Measurements from ENCODE around the gene ZDBF2.

ZDBF2 gene

GRCh38 chr2:206336861-206337260 lies 62.4 kb downstream of the ZDBF2 start:
- Histone ChIP-seq H3K36me3 (no peaks in the 10 kb centered on the region), H3K27ac (no peak overlapping the region)

GRCh38 chr2:206337956-206338355 lies 63.5 kb downstream of the ZDBF2 start:
- Histone ChIP-seq H3K36me3 (no peaks in the 10 kb centered on the region), H3K9me3 (no peaks in the 10 kb centered on the region), H3K4me3 (ENCODE audit: low read depth in 1 of 2, low read length in 1 of 2) (no peak overlapping the region), H3K4me1 (ENCODE audit: control insufficient read depth in 1 of 2, insufficient read depth in 1 of 2, low read depth in 1 of 2, low read length in 1 of 2) (no peaks in the 10 kb centered on the region), H3K27ac (no peak overlapping the region), H3K27me3 (no peaks in the 10 kb centered on the region)
- TF ChIP-seq CTCF (IDR thresholded peaks at IDR 0.05): no peak

More at GRCh38 chr2:206336861-206337260, 62.4 kb downstream of the ZDBF2 start:
- H3K27me3 ChIP-seq: no peaks in the 10 kb centered on the region
- H3K4me3 ChIP-seq (ENCODE audit: low read depth in 1 of 2, low read length in 1 of 2): no peak overlapping the region
- H3K9me3 ChIP-seq: no peaks in the 10 kb centered on the region
- no peak for TF ChIP-seq CTCF (IDR thresholded peaks at IDR 0.05)
- H3K4me1 ChIP-seq (ENCODE audit: control insufficient read depth in 1 of 2, insufficient read depth in 1 of 2, low read depth in 1 of 2, low read length in 1 of 2): no peaks in the 10 kb centered on the region

GRCh38 chr2:206341396-206341795 lies 66.9 kb downstream of the ZDBF2 start:
- no peaks in the 10 kb centered on the region for H3K4me1 ChIP-seq (ENCODE audit: control insufficient read depth in 1 of 2, insufficient read depth in 1 of 2, low read depth in 1 of 2, low read length in 1 of 2)
- no peak for TF ChIP-seq CTCF (IDR thresholded peaks at IDR 0.05)
- H3K27ac ChIP-seq: no peak overlapping the region
- H3K4me3 ChIP-seq (ENCODE audit: low read depth in 1 of 2, low read length in 1 of 2): no peak overlapping the region
- H3K27me3 ChIP-seq: no peaks in the 10 kb centered on the region
- no peaks in the 10 kb centered on the region for H3K9me3 ChIP-seq
- no peaks in the 10 kb centered on the region for H3K36me3 ChIP-seq

GRCh38 chr2:206343144-206343543 lies 68.7 kb downstream of the ZDBF2 start:
- Histone ChIP-seq H3K4me3 (ENCODE audit: low read depth in 1 of 2, low read length in 1 of 2) (no peak overlapping the region), H3K36me3 (no peaks in the 10 kb centered on the region), H3K27ac (no peak overlapping the region), H3K4me1 (ENCODE audit: control insufficient read depth in 1 of 2, insufficient read depth in 1 of 2, low read depth in 1 of 2, low read length in 1 of 2) (no peaks in the 10 kb centered on the region), H3K9me3 (no peaks in the 10 kb centered on the region), H3K27me3 (no peaks in the 10 kb centered on the region)
- no peak for TF ChIP-seq CTCF (IDR thresholded peaks at IDR 0.05)

GRCh38 chr2:206343816-206344215 lies 69.4 kb downstream of the ZDBF2 start:
- Histone ChIP-seq H3K9me3 (no peaks in the 10 kb centered on the region), H3K27me3 (no peaks in the 10 kb centered on the region), H3K4me1 (ENCODE audit: control insufficient read depth in 1 of 2, insufficient read depth in 1 of 2, low read depth in 1 of 2, low read length in 1 of 2) (no peaks in the 10 kb centered on the region), H3K27ac (no peak overlapping the region), H3K4me3 (ENCODE audit: low read depth in 1 of 2, low read length in 1 of 2) (no peak overlapping the region), H3K36me3 (no peaks in the 10 kb centered on the region)
- TF ChIP-seq CTCF (IDR thresholded peaks at IDR 0.05): no peak

- TF ChIP-seq CTCF (IDR thresholded peaks at IDR 0.05): no peak
- Histone ChIP-seq H3K4me3 (ENCODE audit: low read depth in 1 of 2, low read length in 1 of 2) (no peak overlapping the region), H3K9me3 (no peaks in the 10 kb centered on the region), H3K4me1 (ENCODE audit: control insufficient read depth in 1 of 2, insufficient read depth in 1 of 2, low read depth in 1 of 2, low read length in 1 of 2) (no peaks in the 10 kb centered on the region), H3K36me3 (no peaks in the 10 kb centered on the region), H3K27ac (no peak overlapping the region), H3K27me3 (no peaks in the 10 kb centered on the region)
Observed at GRCh38 chr2:206345606-206346005, 71.1 kb downstream of the ZDBF2 start.
